H1 (cell line): ENCODE data around the gene CKLF. TPM values are rescaled to one million over a fixed set of nuclear protein-coding genes. Genes with fewer than 3 reads are reported as not detected.

Source experiments
- CTCF ChIA-PET: fragments of 300-600 bp; sonication (Branson Sonifier 250); formaldehyde crosslinking; loops from one replicate; lab custom pipeline; 2021; ENCODE audit not compliant: partially characterized antibody; lab: Charles Lee
- POLR2A ChIA-PET: fragments of 300-600 bp; sonication (Branson Sonifier 250); formaldehyde crosslinking; loops from one replicate; lab custom pipeline; 2021; ENCODE audit warnings: inconsistent platforms; ENCODE audit not compliant: partially characterized antibody; lab: Charles Lee
- DNase-seq, 2 experiments: peaks; one replicate each; pipeline versions ENCODE4 v3.0.0 to v3.0.0-alpha.2; 2010 to 2022; ENCODE audit warnings: low spot score in 2 of 2, low read depth in 1 of 2, mixed read lengths in 1 of 2
- FAIRE-seq: peaks from 2 replicates; lab custom pipeline; 2011; peaks lifted over from hg19 to GRCh38; lab: Jason Lieb, UNC
- H2AFZ ChIP-seq: 2 replicates; pipeline ENCODE4 v1.8.1; 2012; ENCODE audit warnings: low read length, inconsistent platforms
- H2AK5ac ChIP-seq: 2 replicates; pipeline ENCODE4 v1.6.1; 2013; ENCODE audit warnings: low read depth, low read length
- H2BK120ac ChIP-seq: replicated peaks from 2 replicates; pipeline ENCODE3; 2013; ENCODE audit warnings: low read depth, low read length, inconsistent platforms
- H2BK12ac ChIP-seq: 2 replicates; pipeline ENCODE4 v1.6.1; 2013; ENCODE audit warnings: low read depth, low read length
- H2BK15ac ChIP-seq: 2 replicates; pipeline ENCODE4 v1.6.1; 2013; ENCODE audit warnings: low read length
- H2BK20ac ChIP-seq: 2 replicates; pipeline ENCODE4 v1.6.1; 2013; ENCODE audit warnings: low read length
- H2BK5ac ChIP-seq: 2 replicates; pipeline ENCODE4 v1.6.1; 2013; ENCODE audit warnings: low read depth, low read length
- H3K14ac ChIP-seq: 2 replicates; pipeline ENCODE4 v1.6.1; 2013; ENCODE audit warnings: inconsistent platforms; ENCODE audit not compliant: insufficient read length
- H3K18ac ChIP-seq: 2 replicates; pipeline ENCODE4 v1.6.1; 2013; ENCODE audit warnings: low read length; ENCODE audit errors: extremely low read depth
- H3K23ac ChIP-seq: 2 replicates; pipeline ENCODE4 v1.6.1; 2013; ENCODE audit warnings: inconsistent platforms; ENCODE audit not compliant: insufficient read length
- H3K23me2 ChIP-seq: 2 replicates; pipeline ENCODE4 v1.6.1; 2013; ENCODE audit warnings: low read depth, low read length
- H3K27ac ChIP-seq: 2 replicates; pipeline ENCODE4 v1.6.1; 2011; ENCODE audit warnings: low read depth, low read length, inconsistent platforms
- H3K27me3 ChIP-seq, 4 experiments: replicated peaks in 1 of 4; 1 replicate in 1 of 4; 2 replicates in 3 of 4; pipeline versions ENCODE4 v1.6.1 to v1.8.1; 2011 to 2013; ENCODE audit warnings: low read length in 3 of 4, mild to moderate bottlenecking in 3 of 4, inconsistent platforms in 2 of 4, mixed read lengths in 2 of 4, moderate library complexity in 1 of 4; ENCODE audit not compliant: control insufficient read depth in 3 of 4, insufficient read depth in 3 of 4; ENCODE audit errors: extremely low read depth in 1 of 4
- H3K36me3 ChIP-seq, 4 experiments: 2 replicates each; pipeline versions ENCODE4 v1.6.1 to v1.8.1; 2011 to 2013; ENCODE audit warnings: mild to moderate bottlenecking in 4 of 4, low read length in 3 of 4, moderate library complexity in 2 of 4, control low read depth in 1 of 4, inconsistent platforms in 1 of 4; ENCODE audit not compliant: insufficient read depth in 4 of 4, control insufficient read depth in 2 of 4
- H3K4ac ChIP-seq: replicated peaks from 2 replicates; pipeline ENCODE3; 2013; ENCODE audit warnings: low read length, low read depth, mixed read lengths, inconsistent platforms; ENCODE audit not compliant: insufficient read length
- H3K4me1 ChIP-seq, 4 experiments: replicated peaks in 1 of 4; 1 replicate in 1 of 4; 2 replicates in 3 of 4; pipeline versions ENCODE4 v1.6.1 to v1.8.1; 2011 to 2013; ENCODE audit warnings: low read length in 3 of 4, inconsistent platforms in 2 of 4, mixed read lengths in 1 of 4; ENCODE audit not compliant: insufficient read depth in 4 of 4, control insufficient read depth in 3 of 4
- H3K4me2 ChIP-seq, 2 experiments: 2 replicates each; pipeline versions ENCODE4 v1.6.1 to v1.8.1; 2011 to 2013; ENCODE audit warnings: low read depth in 2 of 2, low read length in 2 of 2, control low read depth in 1 of 2, inconsistent platforms in 1 of 2, mild to moderate bottlenecking in 1 of 2; ENCODE audit not compliant: insufficient read depth in 1 of 2
- H3K4me3 ChIP-seq, 4 experiments: fragments of 200-600, 300-600 bp in 1 of 4; sonication (generic), shearing (Covaris generic), sonication (Bioruptor Twin) in 1 of 4; 2 replicates each; pipeline versions ENCODE4 v1.5.1 to v1.8.1; 2011 to 2016; ENCODE audit warnings: low read length in 4 of 4, low read depth in 3 of 4, control low read depth in 2 of 4, inconsistent platforms in 2 of 4, mild to moderate bottlenecking in 2 of 4, mixed read lengths in 1 of 4, moderate library complexity in 1 of 4; ENCODE audit not compliant: insufficient read depth in 2 of 4; ENCODE audit errors: extremely low read depth in 1 of 4
- H3K56ac ChIP-seq: replicated peaks from 2 replicates; pipeline ENCODE3; 2013; ENCODE audit warnings: low read depth, mild to moderate bottlenecking, mixed read lengths, low read length, inconsistent platforms; ENCODE audit not compliant: insufficient read length
- H3K79me1 ChIP-seq: 2 replicates; pipeline ENCODE4 v1.6.1; 2013; ENCODE audit warnings: low read depth, low read length, control low read depth
- H3K79me2 ChIP-seq, 2 experiments: 2 replicates each; pipeline versions ENCODE4 v1.6.1 to v1.8.1; 2012 to 2013; ENCODE audit warnings: low read length in 2 of 2, mild to moderate bottlenecking in 2 of 2, inconsistent platforms in 1 of 2; ENCODE audit not compliant: insufficient read depth in 2 of 2, control insufficient read depth in 1 of 2
- H3K9ac ChIP-seq, 4 experiments: replicated peaks in 1 of 4; 1 replicate in 1 of 4; 2 replicates in 3 of 4; pipeline versions ENCODE4 v1.6.1 to v1.8.1; 2011 to 2013; ENCODE audit warnings: low read depth in 3 of 4, low read length in 3 of 4, control low read depth in 2 of 4, mild to moderate bottlenecking in 2 of 4, moderate library complexity in 2 of 4, inconsistent platforms in 1 of 4; ENCODE audit errors: extremely low read depth in 1 of 4
- H3K9me3 ChIP-seq, 2 experiments: 2 replicates each; pipeline versions ENCODE4 v1.6.1 to v1.8.1; 2012 to 2013; ENCODE audit warnings: mild to moderate bottlenecking in 2 of 2, moderate library complexity in 2 of 2, control low read depth in 1 of 2, inconsistent platforms in 1 of 2, low read depth in 1 of 2, low read length in 1 of 2, mixed read lengths in 1 of 2; ENCODE audit not compliant: insufficient read depth in 2 of 2
- H4K20me1 ChIP-seq, 2 experiments: replicated peaks in 1 of 2; 2 replicates each; pipeline versions ENCODE3 to v1.8.1; 2011 to 2013; ENCODE audit warnings: inconsistent platforms in 2 of 2, low read length in 2 of 2, mild to moderate bottlenecking in 1 of 2; ENCODE audit not compliant: insufficient read depth in 2 of 2, control insufficient read depth in 1 of 2
- H4K5ac ChIP-seq: 2 replicates; pipeline ENCODE4 v1.6.1; 2013; ENCODE audit warnings: low read length, low read depth, mixed read lengths, inconsistent platforms; ENCODE audit not compliant: insufficient read length
- H4K8ac ChIP-seq: 2 replicates; pipeline ENCODE4 v1.8.0; 2013; ENCODE audit warnings: mild to moderate bottlenecking, moderate library complexity, low read length, inconsistent platforms; ENCODE audit not compliant: insufficient read depth; ENCODE audit errors: extremely low read depth
- H4K91ac ChIP-seq: replicated peaks from 2 replicates; pipeline ENCODE3; 2013; ENCODE audit warnings: low read length, mixed read lengths, inconsistent platforms; ENCODE audit not compliant: insufficient read length
- ASH2L ChIP-seq: fragments of 200-600, 300-600 bp; sonication (generic); IDR thresholded peaks from one replicate; pipeline ENCODE4 v1.7.1; 2017; ENCODE audit warnings: low read length
- BACH1 ChIP-seq: IDR thresholded peaks from 2 replicates; pipeline ENCODE4 v1.6.1; 2012; ENCODE audit warnings: low read length, improper control_type of control experiment
- BCL11A ChIP-seq, 2 experiments: IDR thresholded peaks; one replicate each; pipeline ENCODE4 v1.6.1; 2011; ENCODE audit warnings: low read depth in 2 of 2, low read length in 2 of 2, mild to moderate bottlenecking in 2 of 2
- CHD2 ChIP-seq: IDR thresholded peaks from 2 replicates; pipeline ENCODE4 v1.6.1; 2012; ENCODE audit warnings: low read length, improper control_type of control experiment
- CTBP2 ChIP-seq: IDR thresholded peaks from 2 replicates; pipeline ENCODE4 v1.7.0; 2011; ENCODE audit warnings: borderline replicate concordance, mild to moderate bottlenecking, moderate library complexity, mixed read lengths, low read length; ENCODE audit not compliant: insufficient read depth, insufficient read length
- NANOG ChIP-seq: IDR thresholded peaks from 2 replicates; pipeline ENCODE4 v1.6.1; 2011; ENCODE audit warnings: low read length, low read depth, mild to moderate bottlenecking, inconsistent platforms; ENCODE audit not compliant: insufficient read depth, poor library complexity, severe bottlenecking
- PHF8 ChIP-seq: fragments of 200-600 bp; sonication (generic); conservative IDR thresholded peaks from 2 replicates; pipeline ENCODE4 v1.7.1; 2012; ENCODE audit warnings: low read depth, mild to moderate bottlenecking, inconsistent platforms, low read length, moderate library complexity
- RXRA ChIP-seq: IDR thresholded peaks from 2 replicates; pipeline ENCODE4 v1.6.1; 2011; ENCODE audit warnings: low read depth, mild to moderate bottlenecking, low read length, moderate library complexity; ENCODE audit not compliant: insufficient read depth
- TAF7 ChIP-seq: optimal IDR thresholded peaks from 2 replicates; pipeline ENCODE3; 2011; ENCODE audit warnings: low read depth, mild to moderate bottlenecking, inconsistent platforms, low read length, moderate library complexity, borderline replicate concordance
- TBP ChIP-seq: IDR thresholded peaks from 2 replicates; pipeline ENCODE4 v1.6.1; 2011; ENCODE audit warnings: low read depth, low read length, improper control_type of control experiment
- WGBS, 2 experiments: shearing (Covaris generic) in 1 of 2; methylation state at CpG; one replicate each; pipeline versions ENCODE4 v1.1.6 to v1.1.7; 2013 to 2015; ENCODE audit warnings: low lambda C conversion rate in 2 of 2, mixed read lengths in 2 of 2, inconsistent platforms in 1 of 2, low coverage in 1 of 2, missing lambda C conversion rate in 1 of 2; ENCODE audit not compliant: insufficient replicate concordance in 2 of 2, insufficient coverage in 1 of 2, insufficient read length in 1 of 2; ENCODE audit errors: extremely low coverage in 1 of 2, missing lambda C conversion rate in 1 of 2; 5-methylcytosine and 5-hydroxymethylcytosine counted together
- polyA plus RNA-seq, 7 experiments: library from polyadenylated mRNA; depleted of rRNA in 3 of 7; stranded (reverse) in 5 of 7; unstranded in 2 of 7; fragments of >200 nt in 5 of 7; fragments of 200-250 nt in 2 of 7; gene quantifications; 1 replicate in 5 of 7; 2 replicates in 1 of 7; 4 replicates in 1 of 7; pipeline versions ENCODE4 v1.2.1 to v1.2.3, GENCODE V29; 2011 to 2013; ENCODE audit warnings: missing spikeins in 2 of 7, mixed read lengths in 2 of 7
- total RNA-seq: library from RNA; stranded (reverse); fragmentation: NEBNext Ultra II Directional; extraction: Animal tissue kit (Norgen Biotek cat#: 25700); gene quantifications from 2 replicates; pipeline ENCODE4 v1.2.1, GENCODE V29; 2021
- TF ChIP-seq, protein P1 (sequence below): IDR thresholded peaks from 2 replicates; pipeline ENCODE4 v1.6.1; 2011; ENCODE audit warnings: low read length, improper control_type of control experiment
- TF ChIP-seq, protein P2 (sequence below): IDR thresholded peaks from 2 replicates; pipeline ENCODE4 v1.6.1; 2012; ENCODE audit warnings: inconsistent platforms

The CKLF gene
- total and polyA plus RNA-seq, 2 of the 8 experiments (the other 6 are each of a cell fraction or from before 2014, with no cell fraction given): 21.1 to 63.5 TPM

DNA sequence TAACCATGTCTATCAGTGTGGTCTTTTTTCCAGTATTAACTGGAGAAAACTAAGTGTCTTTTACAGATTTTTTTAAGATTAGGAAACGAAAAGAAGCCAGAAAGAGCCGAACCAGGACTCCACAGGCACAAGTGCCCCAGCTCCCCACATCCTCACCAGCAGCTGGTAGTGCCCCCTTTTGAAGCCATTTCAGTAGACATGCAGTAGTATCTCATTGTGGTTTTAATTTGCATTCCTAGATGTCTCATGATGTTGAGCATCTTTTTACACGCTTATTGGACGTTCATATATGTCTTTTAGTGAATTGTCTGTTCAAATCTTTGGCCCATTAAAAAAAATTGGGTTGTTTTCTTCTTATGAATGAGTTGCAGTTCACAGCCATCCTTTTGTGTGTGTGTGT is 47.4 kb downstream of the CKLF start:
- H3K4me1 ChIP-seq: peaks cover 0 to 4% (median 0%) of the 10 kb centered on the region in 4 experiments; a peak in 3 of 7 replicates
- no peak overlapping the region for H3K9ac ChIP-seq
- no peak overlapping the region for H3K27ac ChIP-seq
- no peak overlapping the region for H2BK120ac ChIP-seq
- no peak overlapping the region for H3K23ac ChIP-seq
- H2BK20ac ChIP-seq: no peak overlapping the region
- no peaks in the 10 kb centered on the region for H4K20me1 ChIP-seq
- H3K4me2 ChIP-seq: no peak overlapping the region
- H4K8ac ChIP-seq: no peak overlapping the region
- H3K4me3 ChIP-seq: no peak overlapping the region
- H3K79me2 ChIP-seq: no peaks in the 10 kb centered on the region
- no peak overlapping the region for H4K91ac ChIP-seq
- H3K9me3 ChIP-seq: no peaks in the 10 kb centered on the region
- no peak for FAIRE-seq
- H3K14ac ChIP-seq: no peak overlapping the region
- no peaks in the 10 kb centered on the region for H3K27me3 ChIP-seq
- ChIA-PET POLR2A (interaction anchor here (0.8 kb wide), 1 partner anchor 70 kb away, joined by 3 read pairs; no protein-coding TSS in a partner anchor), CTCF (interaction anchor here (1.2 to 1.7 kb wide), 3 partner anchors 9 to 179 kb away, joined by 3 to 7 read pairs (median 4); no protein-coding TSS in a partner anchor)
- H3K4ac ChIP-seq: no peak overlapping the region
- no peaks in the 10 kb centered on the region for H3K79me1 ChIP-seq
- H2BK5ac ChIP-seq: no peak overlapping the region
- no peak overlapping the region for H3K18ac ChIP-seq
- H2BK12ac ChIP-seq: no peak overlapping the region
- no peak overlapping the region for H2BK15ac ChIP-seq
- no peak overlapping the region for H2AK5ac ChIP-seq
- no peak overlapping the region for H2AFZ ChIP-seq
- H4K5ac ChIP-seq: no peak overlapping the region
- peaks cover 7% of the 10 kb centered on the region for H3K23me2 ChIP-seq
- no peak for DNase-seq
- no peak overlapping the region for H3K56ac ChIP-seq
- WGBS, 2 experiments: 88% methylated on average over 4 of the region's 4 CpGs; no CpG with 5 or more reads in 1 of the 2 experiments
- no peaks in the 10 kb centered on the region for H3K36me3 ChIP-seq
- TF ChIP-seq CHD2 (no peak), TBP (no peak), CTBP2 (no peak), ASH2L (no peak), BCL11A (IDR thresholded peaks at IDR 0.05; ENCODE audit: low read depth in 2 of 2, low read length in 2 of 2) (no peak), BACH1 (no peak), NANOG (no peak), RXRA (no peak), PHF8 (no peak), TAF7 (no peak)
- TF ChIP-seq, protein P1, sequence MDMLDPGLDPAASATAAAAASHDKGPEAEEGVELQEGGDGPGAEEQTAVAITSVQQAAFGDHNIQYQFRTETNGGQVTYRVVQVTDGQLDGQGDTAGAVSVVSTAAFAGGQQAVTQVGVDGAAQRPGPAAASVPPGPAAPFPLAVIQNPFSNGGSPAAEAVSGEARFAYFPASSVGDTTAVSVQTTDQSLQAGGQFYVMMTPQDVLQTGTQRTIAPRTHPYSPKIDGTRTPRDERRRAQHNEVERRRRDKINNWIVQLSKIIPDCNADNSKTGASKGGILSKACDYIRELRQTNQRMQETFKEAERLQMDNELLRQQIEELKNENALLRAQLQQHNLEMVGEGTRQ: no peak
- TF ChIP-seq, protein P2, sequence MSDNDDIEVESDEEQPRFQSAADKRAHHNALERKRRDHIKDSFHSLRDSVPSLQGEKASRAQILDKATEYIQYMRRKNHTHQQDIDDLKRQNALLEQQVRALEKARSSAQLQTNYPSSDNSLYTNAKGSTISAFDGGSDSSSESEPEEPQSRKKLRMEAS: no peak
- TF ChIP-seq, all 59 proteins: peak for 0
